H9 (cell line): Measurements from ENCODE around the gene ZCCHC7. TPM values are rescaled to one million over a fixed set of nuclear protein-coding genes. Genes with fewer than 3 reads are reported as not detected.

Experiments
- DNase-seq: peaks from one replicate; pipeline ENCODE4 v3.0.0-alpha.2; 2017
- H2AFZ ChIP-seq: one replicate; pipeline ENCODE4 v1.6.1; 2013; ENCODE audit warnings: mild to moderate bottlenecking, low read length, control low read depth, moderate library complexity
- H2AK5ac ChIP-seq: 2 replicates; pipeline ENCODE4 v1.6.1; 2013; ENCODE audit warnings: low read length, control low read depth, mixed read lengths; ENCODE audit not compliant: insufficient read length
- H2BK120ac ChIP-seq: one replicate; pipeline ENCODE4 v1.6.1; 2013; ENCODE audit warnings: low read depth, mild to moderate bottlenecking, low read length, control low read depth, inconsistent platforms; ENCODE audit not compliant: poor library complexity, severe bottlenecking
- H2BK12ac ChIP-seq: 2 replicates; pipeline ENCODE4 v1.6.1; 2013; ENCODE audit warnings: low read length, control low read depth, mixed read lengths, low read depth; ENCODE audit not compliant: insufficient read length
- H2BK15ac ChIP-seq: 2 replicates; pipeline ENCODE4 v1.6.1; 2013; ENCODE audit warnings: low read depth, low read length, control low read depth
- H2BK20ac ChIP-seq: one replicate; pipeline ENCODE4 v1.6.1; 2013; ENCODE audit warnings: low read depth, mild to moderate bottlenecking, low read length, control low read depth, inconsistent platforms; ENCODE audit not compliant: poor library complexity, severe bottlenecking
- H2BK5ac ChIP-seq: 2 replicates; pipeline ENCODE4 v1.6.1; 2013; ENCODE audit warnings: low read length, control low read depth, mixed read lengths; ENCODE audit not compliant: insufficient read length
- H3K14ac ChIP-seq: 2 replicates; pipeline ENCODE4 v1.6.1; 2013; ENCODE audit warnings: low read length, control low read depth; ENCODE audit not compliant: insufficient read depth
- H3K18ac ChIP-seq: 2 replicates; pipeline ENCODE4 v1.6.1; 2013; ENCODE audit warnings: low read depth, mild to moderate bottlenecking, mixed read lengths, low read length, control low read depth; ENCODE audit not compliant: insufficient read length
- H3K23ac ChIP-seq: 2 replicates; pipeline ENCODE4 v1.6.1; 2013; ENCODE audit warnings: low read length, control low read depth, mixed read lengths, low read depth; ENCODE audit not compliant: insufficient read length
- H3K23me2 ChIP-seq: 2 replicates; pipeline ENCODE4 v1.6.1; 2013; ENCODE audit warnings: low read depth, mild to moderate bottlenecking, mixed read lengths, low read length, control low read depth; ENCODE audit not compliant: insufficient read length, poor library complexity, severe bottlenecking
- H3K27ac ChIP-seq: 2 replicates; pipeline ENCODE4 v1.5.1; 2013; ENCODE audit warnings: low read length, control low read depth, mixed read lengths, low read depth; ENCODE audit not compliant: insufficient read length
- H3K27me3 ChIP-seq: 2 replicates; pipeline ENCODE4 v1.6.1; 2013; ENCODE audit warnings: low read length, control low read depth, inconsistent platforms; ENCODE audit not compliant: insufficient read depth
- H3K4ac ChIP-seq: 2 replicates; pipeline ENCODE4 v1.6.1; 2013; ENCODE audit warnings: low read depth, mild to moderate bottlenecking, control low read depth, inconsistent platforms, low read length, moderate library complexity
- H3K4me1 ChIP-seq: 2 replicates; pipeline ENCODE4 v1.6.1; 2013; ENCODE audit warnings: low read length, control low read depth, inconsistent platforms; ENCODE audit not compliant: insufficient read depth
- H3K4me2 ChIP-seq: 2 replicates; pipeline ENCODE4 v1.6.1; 2013; ENCODE audit warnings: low read length, control low read depth, mixed read lengths; ENCODE audit not compliant: insufficient read length, insufficient read depth
- H3K56ac ChIP-seq: 2 replicates; pipeline ENCODE4 v1.6.1; 2013; ENCODE audit warnings: low read depth, mild to moderate bottlenecking, mixed read lengths, low read length, control low read depth; ENCODE audit not compliant: insufficient read length
- H3K79me1 ChIP-seq: 2 replicates; pipeline ENCODE4 v1.6.1; 2013; ENCODE audit warnings: low read depth, mild to moderate bottlenecking, moderate library complexity, low read length, control low read depth, inconsistent platforms; ENCODE audit not compliant: insufficient read depth, poor library complexity, severe bottlenecking
- H3K79me2 ChIP-seq: 2 replicates; pipeline ENCODE4 v1.6.1; 2013; ENCODE audit warnings: low read length, control low read depth, inconsistent platforms; ENCODE audit not compliant: insufficient read depth
- H3K9ac ChIP-seq: 2 replicates; pipeline ENCODE4 v1.6.1; 2013; ENCODE audit warnings: low read length, control low read depth, mixed read lengths; ENCODE audit not compliant: insufficient read length; ENCODE audit errors: extremely low read depth
- H3K9me3 ChIP-seq: one replicate; pipeline ENCODE4 v1.6.1; 2013; ENCODE audit warnings: low read depth, low read length, inconsistent platforms; ENCODE audit not compliant: control insufficient read depth
- H3T11ph ChIP-seq: one replicate; pipeline ENCODE4 v1.6.1; 2013; ENCODE audit warnings: mild to moderate bottlenecking, low read length, control low read depth, inconsistent platforms
- H4K20me1 ChIP-seq: one replicate; pipeline ENCODE4 v1.6.1; 2013; ENCODE audit not compliant: control insufficient read depth, insufficient read length, insufficient read depth
- H4K5ac ChIP-seq: 2 replicates; pipeline ENCODE4 v1.6.1; 2013; ENCODE audit warnings: low read depth, mild to moderate bottlenecking, mixed read lengths, low read length, control low read depth; ENCODE audit not compliant: insufficient read length
- H4K8ac ChIP-seq: replicated peaks from 2 replicates; pipeline ENCODE4 v1.6.1; 2013; ENCODE audit warnings: low read length, control low read depth, mixed read lengths, low read depth; ENCODE audit not compliant: insufficient read length
- H4K91ac ChIP-seq: 2 replicates; pipeline ENCODE4 v1.6.1; 2013; ENCODE audit warnings: low read depth, mild to moderate bottlenecking, moderate library complexity, mixed read lengths, low read length, control low read depth; ENCODE audit not compliant: insufficient read length
- H3K27ac Mint-ChIP-seq, 3 experiments: 2 replicates in 2 of 3; 3 replicates in 1 of 3; pipeline ENCODE4 v1.8.0; 2020 to 2021; ENCODE audit warnings: mixed read lengths in 3 of 3, mild to moderate bottlenecking in 1 of 3, moderate library complexity in 1 of 3
- H3K27me3 Mint-ChIP-seq: 2 replicates; pipeline ENCODE4 v1.8.0; 2021; ENCODE audit warnings: low read depth, mild to moderate bottlenecking, moderate library complexity, mixed read lengths
- H3K36me3 Mint-ChIP-seq, 3 experiments: 2 replicates in 2 of 3; 3 replicates in 1 of 3; pipeline ENCODE4 v1.8.0; 2020 to 2021; ENCODE audit warnings: low read depth in 3 of 3, mixed read lengths in 3 of 3; ENCODE audit not compliant: insufficient read depth in 1 of 3
- H3K4me1 Mint-ChIP-seq, 2 experiments: 2 replicates each; pipeline ENCODE4 v1.8.0; 2020; ENCODE audit warnings: mixed read lengths in 2 of 2
- H3K4me3 Mint-ChIP-seq, 2 experiments: 2 replicates in 1 of 2; 3 replicates in 1 of 2; pipeline ENCODE4 v1.8.0; 2020 to 2021; ENCODE audit warnings: mild to moderate bottlenecking in 2 of 2, mixed read lengths in 2 of 2, moderate library complexity in 1 of 2
- H3K9me3 Mint-ChIP-seq, 2 experiments: 2 replicates in 1 of 2; 3 replicates in 1 of 2; pipeline ENCODE4 v1.8.0; 2020; ENCODE audit warnings: mild to moderate bottlenecking in 2 of 2, mixed read lengths in 2 of 2, moderate library complexity in 1 of 2
- WGBS: extraction: QIAGEN DNeasy Blood & Tissue Kit; methylation state at CpG from one replicate; pipeline ENCODE4 v1.1.7; 2013; ENCODE audit warnings: missing lambda C conversion rate, low lambda C conversion rate, mixed read lengths; ENCODE audit not compliant: insufficient read length; ENCODE audit errors: extremely low coverage; 5-methylcytosine and 5-hydroxymethylcytosine counted together
- total RNA-seq: library from RNA; stranded (reverse); gene quantifications from 2 replicates; pipeline ENCODE4 v1.2.1, GENCODE V29; 2021
- TF ChIP-seq, protein P1 (sequence below): fragments of 200-600 bp; sonication (generic); conservative IDR thresholded peaks from 3 replicates; pipeline ENCODE4 v1.8.0; 2021; ENCODE audit warnings: antibody characterized with exemption, mild to moderate bottlenecking

ZCCHC7 gene
- total RNA-seq, 1 experiment from 2014 or later = 20.3 TPM

DNA sequence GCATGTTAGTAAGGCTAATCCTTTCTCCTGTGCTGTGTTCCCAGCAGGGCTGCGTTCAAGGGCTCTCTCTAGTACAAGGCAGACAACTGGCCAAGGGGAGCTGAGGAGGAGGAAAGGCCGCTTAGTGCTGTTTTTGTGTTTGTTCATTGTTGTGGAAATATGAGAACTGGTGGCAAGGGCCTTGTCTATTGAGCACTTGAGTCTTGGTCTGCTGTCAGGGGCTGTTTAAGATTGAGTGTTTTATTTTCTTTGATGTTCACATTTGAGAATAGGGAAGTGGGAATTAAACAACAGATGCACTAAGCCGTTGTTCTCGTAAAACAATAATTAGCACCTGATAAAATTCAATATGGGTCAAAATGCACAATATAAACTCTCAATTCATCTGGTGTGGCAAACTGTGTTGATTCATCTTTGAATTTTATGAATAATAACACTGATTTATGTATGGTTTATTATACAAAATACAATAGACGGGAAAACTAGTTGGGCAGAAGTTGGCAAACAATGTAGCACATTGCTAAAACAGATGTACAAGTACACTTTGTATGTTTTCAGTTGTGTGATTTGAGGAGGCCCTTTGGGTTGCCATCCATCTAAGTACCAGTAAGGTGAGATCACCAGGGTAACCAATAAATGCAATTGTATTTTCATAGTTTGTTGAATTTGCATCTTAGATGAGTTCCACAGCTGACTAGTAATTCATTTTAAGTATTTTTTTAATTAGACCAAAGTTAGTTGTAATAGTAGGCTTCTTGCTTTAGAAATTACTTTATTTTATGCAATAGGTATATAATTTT lies 204.5 kb downstream of the ZCCHC7 start:
- Histone ChIP-seq H2BK12ac (no peak overlapping the region), H3K79me1 (no peaks in the 10 kb centered on the region), H3T11ph (no peak overlapping the region), H3K23ac (no peak overlapping the region), H4K5ac (no peak overlapping the region), H3K4me1 (no peaks in the 10 kb centered on the region), H2BK20ac (no peak overlapping the region), H3K9me3 (no peaks in the 10 kb centered on the region), H2AFZ (no peak overlapping the region), H3K14ac (no peak overlapping the region), H3K4me2 (no peak overlapping the region), H3K79me2 (no peaks in the 10 kb centered on the region), H4K20me1 (no peaks in the 10 kb centered on the region), H3K9ac (no peak overlapping the region), H3K56ac (no peak overlapping the region), H2BK120ac (no peak overlapping the region), H2AK5ac (no peak overlapping the region), H3K4ac (no peak overlapping the region), H3K27me3 (no peaks in the 10 kb centered on the region), H4K91ac (no peak overlapping the region), H3K18ac (no peak overlapping the region), H4K8ac (no peak overlapping the region), H2BK5ac (no peak overlapping the region), H3K27ac (no peak overlapping the region), H2BK15ac (no peak overlapping the region), H3K23me2 (no peaks in the 10 kb centered on the region)
- Mint-ChIP-seq H3K4me1 (peaks cover 10 to 12% of the 10 kb centered on the region in 2 experiments), H3K27ac (peak overlapping the region in 1 of 3 experiments; percentile 62; a peak in 2 of 7 replicates), H3K9me3 (peaks cover 0 to 2% of the 10 kb centered on the region in 2 experiments; a peak in 1 of 5 replicates), H3K27me3 (no peaks in the 10 kb centered on the region), H3K4me3 (no peak overlapping the region), H3K36me3 (peaks cover 0 to 4% (median 2%) of the 10 kb centered on the region in 3 experiments; a peak in 1 of 7 replicates)
- DNase-seq = no peak
- TF ChIP-seq, protein P1, sequence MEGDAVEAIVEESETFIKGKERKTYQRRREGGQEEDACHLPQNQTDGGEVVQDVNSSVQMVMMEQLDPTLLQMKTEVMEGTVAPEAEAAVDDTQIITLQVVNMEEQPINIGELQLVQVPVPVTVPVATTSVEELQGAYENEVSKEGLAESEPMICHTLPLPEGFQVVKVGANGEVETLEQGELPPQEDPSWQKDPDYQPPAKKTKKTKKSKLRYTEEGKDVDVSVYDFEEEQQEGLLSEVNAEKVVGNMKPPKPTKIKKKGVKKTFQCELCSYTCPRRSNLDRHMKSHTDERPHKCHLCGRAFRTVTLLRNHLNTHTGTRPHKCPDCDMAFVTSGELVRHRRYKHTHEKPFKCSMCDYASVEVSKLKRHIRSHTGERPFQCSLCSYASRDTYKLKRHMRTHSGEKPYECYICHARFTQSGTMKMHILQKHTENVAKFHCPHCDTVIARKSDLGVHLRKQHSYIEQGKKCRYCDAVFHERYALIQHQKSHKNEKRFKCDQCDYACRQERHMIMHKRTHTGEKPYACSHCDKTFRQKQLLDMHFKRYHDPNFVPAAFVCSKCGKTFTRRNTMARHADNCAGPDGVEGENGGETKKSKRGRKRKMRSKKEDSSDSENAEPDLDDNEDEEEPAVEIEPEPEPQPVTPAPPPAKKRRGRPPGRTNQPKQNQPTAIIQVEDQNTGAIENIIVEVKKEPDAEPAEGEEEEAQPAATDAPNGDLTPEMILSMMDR = no peak
- no CpG with 5 or more reads among the region's 5 CpGs for WGBS
